GM19468 (cell line): ENCODE data around the gene CUEDC1.

Source experiments
- ATAC-seq: cut with Tn5 transposase; IDR thresholded peaks from one replicate; pipeline ENCODE4 v1.9.1; 2021; ENCODE audit warnings: mild to moderate bottlenecking, moderate library complexity, moderate number of reproducible peaks; ENCODE audit not compliant: unreplicated experiment; ENCODE audit errors: extremely low read depth

Gene CUEDC1

GRCh38 chr17:57817299-57817698 is 137.9 kb downstream of the CUEDC1 start:
- ATAC-seq, result no peak

- ATAC-seq, result no peak
Measured at GRCh38 chr17:57814421-57814820, 140.8 kb downstream of the CUEDC1 start.

DNA sequence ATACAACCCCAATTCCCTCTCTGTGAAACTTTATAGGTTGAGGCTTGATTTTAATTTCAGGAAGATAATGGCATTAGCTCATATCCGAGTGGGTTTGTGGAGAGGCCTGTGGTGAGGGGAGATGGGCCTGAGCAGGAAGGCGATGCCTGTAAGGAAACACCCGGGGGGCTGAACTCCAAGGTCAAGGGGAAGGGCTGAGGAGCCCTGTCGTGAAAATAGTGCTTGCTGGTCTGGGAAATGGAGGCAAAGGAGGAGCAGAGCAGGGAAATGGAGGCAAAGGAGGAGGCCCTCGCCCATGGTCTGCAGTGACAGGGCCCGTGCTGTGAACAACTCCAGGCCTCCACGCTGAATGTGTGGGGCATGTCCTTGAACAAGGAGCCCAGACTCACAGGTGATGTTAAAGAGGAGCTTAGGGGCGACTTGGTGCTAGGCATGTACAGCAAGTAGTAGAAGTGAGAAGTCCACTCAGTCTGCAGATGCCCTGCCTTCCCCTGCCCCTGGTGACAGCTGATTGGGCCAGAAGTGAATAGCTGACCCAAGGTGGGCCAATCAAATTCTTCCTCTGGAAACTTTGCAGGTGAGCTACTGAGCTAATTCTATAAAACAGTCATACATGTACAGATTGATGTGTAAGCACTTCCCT is 143.5 kb downstream of the CUEDC1 start:
- no peak for ATAC-seq
